Measurements from ENCODE around the gene TPX2. TPM values are rescaled to one million over a fixed set of nuclear protein-coding genes. Genes with fewer than 3 reads are reported as not detected.

Gene TPX2
- total and polyA plus RNA-seq, 2 experiments from 2014 or later: 37.7 to 39.6 TPM

DNA sequence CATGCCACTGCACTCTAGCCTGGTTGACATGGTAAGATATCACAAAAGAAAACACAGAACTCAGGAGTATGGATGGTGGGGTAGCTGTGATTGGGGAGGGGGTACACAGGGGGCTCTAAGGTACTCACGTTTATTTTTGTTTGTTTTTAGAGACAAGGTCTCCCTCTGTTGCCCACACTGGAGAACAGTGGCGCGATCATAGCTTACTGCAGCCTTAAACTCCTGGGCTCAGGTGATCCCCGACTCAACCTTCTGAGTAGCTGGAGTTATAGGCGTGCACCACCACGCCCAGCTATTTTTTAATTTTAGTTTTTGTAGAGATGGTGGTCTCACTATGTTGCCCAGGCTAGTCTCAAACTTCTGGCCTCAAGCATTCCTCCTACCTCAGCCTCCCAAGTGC lies 45.7 kb upstream of the TPX2 start:
- no peak for DNase-seq
- TF ChIP-seq EZH2phosphoT487 (IDR thresholded peaks at IDR 0.05; ENCODE audit: insufficient read depth, low read depth): no peak
- TF ChIP-seq EZH2 (IDR thresholded peaks at IDR 0.05; ENCODE audit: insufficient read depth, poor library complexity, severe bottlenecking): no peak
- Histone ChIP-seq H3F3A (ENCODE audit: insufficient read depth) (peaks cover 37% of the 10 kb centered on the region), H3K27me3 (replicated peaks; ENCODE audit: insufficient read depth) (no peaks in the 10 kb centered on the region), H3K27ac (no peak overlapping the region), H2AFZ (no peak overlapping the region), H3K4me1 (ENCODE audit: insufficient read depth) (peaks cover 51% of the 10 kb centered on the region), H3K79me2 (ENCODE audit: insufficient read depth) (peaks cover 89% of the 10 kb centered on the region), H3K9ac (no peak overlapping the region), H3K9me2 (ENCODE audit: insufficient read depth) (no peaks in the 10 kb centered on the region), H4K20me1 (ENCODE audit: insufficient read depth) (no peaks in the 10 kb centered on the region), H3K4me2 (ENCODE audit: unreplicated experiment) (no peak overlapping the region), H3K36me3 (ENCODE audit: low read depth) (no peaks in the 10 kb centered on the region), H3K9me3 (ENCODE audit: low read depth) (no peaks in the 10 kb centered on the region), H3K4me3 (no peak overlapping the region)
- 93 to 94% methylated on average over 6 of the region's 6 CpGs for WGBS, 2 experiments (ENCODE audit: low coverage in 1 of 2, low lambda C conversion rate in 2 of 2, missing lambda C conversion rate in 2 of 2)
- in situ Hi-C loops (cut with MboI): no loop called here

DNA sequence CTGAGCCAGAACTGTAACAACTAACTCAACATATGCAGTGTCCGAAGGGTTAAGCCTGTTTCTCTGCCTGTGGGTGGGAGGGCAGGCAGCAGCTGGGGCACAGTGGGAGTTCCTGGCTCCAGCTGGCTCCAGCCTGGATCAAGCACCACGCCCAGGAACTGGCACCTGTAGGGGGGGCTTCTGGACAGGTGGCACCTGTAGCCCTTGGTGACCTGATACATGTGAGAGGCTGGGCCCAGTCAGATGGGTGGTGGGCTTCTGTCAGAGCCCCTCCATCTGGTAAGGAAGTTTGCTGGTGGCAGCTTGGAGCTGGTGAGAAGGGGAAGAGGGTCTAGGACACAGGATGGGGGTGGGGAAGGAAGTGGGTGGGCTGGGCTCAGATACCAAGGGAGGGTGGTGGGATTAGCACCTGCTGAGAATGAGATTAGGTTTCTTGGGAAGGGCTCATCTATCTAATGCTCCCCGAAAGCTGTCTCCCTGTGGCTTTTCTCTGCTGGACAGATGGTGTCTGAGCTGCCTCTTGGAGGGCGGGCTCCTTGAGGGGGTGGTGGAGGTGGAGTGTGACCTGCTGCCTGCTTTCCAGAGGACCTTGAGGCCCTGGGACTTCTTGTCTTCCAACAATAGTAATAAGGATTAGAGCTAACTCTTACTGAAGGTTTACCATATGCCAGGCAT lies 45.0 kb upstream of the TPX2 start:
- Histone ChIP-seq H3K36me3 (ENCODE audit: low read depth) (no peaks in the 10 kb centered on the region), H3K4me1 (ENCODE audit: insufficient read depth) (peaks cover 58% of the 10 kb centered on the region), H3K4me3 (no peak overlapping the region), H3K9me3 (ENCODE audit: low read depth) (no peaks in the 10 kb centered on the region), H3K4me2 (ENCODE audit: unreplicated experiment) (no peak overlapping the region), H3K27ac (no peak overlapping the region), H3K9me2 (ENCODE audit: insufficient read depth) (no peaks in the 10 kb centered on the region), H4K20me1 (ENCODE audit: insufficient read depth) (no peaks in the 10 kb centered on the region), H3K79me2 (ENCODE audit: insufficient read depth) (peaks cover 89% of the 10 kb centered on the region), H3K27me3 (replicated peaks; ENCODE audit: insufficient read depth) (no peaks in the 10 kb centered on the region), H3F3A (ENCODE audit: insufficient read depth) (peaks cover 44% of the 10 kb centered on the region), H3K9ac (no peak overlapping the region), H2AFZ (no peak overlapping the region)
- in situ Hi-C loops (cut with MboI): no loop called here
- no peak for DNase-seq
- TF ChIP-seq EZH2phosphoT487 (IDR thresholded peaks at IDR 0.05; ENCODE audit: insufficient read depth, low read depth): no peak
- WGBS, 2 experiments (ENCODE audit: low coverage in 1 of 2, low lambda C conversion rate in 2 of 2, missing lambda C conversion rate in 2 of 2): 65 to 72% methylated on average over 4 of the region's 4 CpGs

DNA sequence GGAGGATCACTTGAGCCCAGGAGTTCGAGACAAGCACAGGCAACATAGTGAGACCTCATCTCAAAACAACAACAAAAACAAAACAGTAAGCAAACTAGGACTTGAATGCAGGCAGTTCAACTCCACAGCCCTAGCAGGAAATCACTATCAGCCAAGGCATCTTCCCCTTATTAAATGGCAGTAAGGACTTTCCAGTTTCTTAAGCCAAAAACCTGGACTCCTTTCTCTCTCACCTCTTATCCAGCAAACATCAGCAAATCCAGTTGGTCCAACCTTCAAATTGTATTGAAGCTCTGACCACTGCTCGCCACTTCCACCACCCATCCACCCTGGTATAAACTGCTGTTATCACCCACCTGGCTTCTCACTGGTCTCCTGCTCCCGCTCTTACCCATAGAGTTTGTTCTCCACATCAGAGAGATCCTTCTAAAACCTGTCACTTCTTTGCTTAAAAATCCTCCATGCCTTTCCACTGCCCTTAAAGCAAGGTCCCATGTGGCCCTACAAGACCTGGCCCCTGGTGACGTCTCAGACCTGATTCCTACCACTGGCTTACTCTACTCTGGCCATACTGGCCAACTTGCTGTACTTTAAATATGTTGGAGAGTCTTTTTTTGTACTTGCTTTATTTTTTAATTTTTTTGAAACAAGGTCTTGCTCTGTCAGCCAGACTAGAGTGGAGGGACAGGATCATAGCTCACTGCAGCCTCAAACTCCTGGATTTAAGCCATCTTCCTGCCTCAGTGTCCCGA lies 44.1 kb upstream of the TPX2 start:
- Histone ChIP-seq H3K9me3 (ENCODE audit: low read depth) (no peaks in the 10 kb centered on the region), H3K79me2 (ENCODE audit: insufficient read depth) (peaks cover 87% of the 10 kb centered on the region), H3F3A (ENCODE audit: insufficient read depth) (peaks cover 52% of the 10 kb centered on the region), H3K4me1 (ENCODE audit: insufficient read depth) (peaks cover 67% of the 10 kb centered on the region), H3K9me2 (ENCODE audit: insufficient read depth) (no peaks in the 10 kb centered on the region), H3K9ac (no peak overlapping the region), H3K36me3 (ENCODE audit: low read depth) (no peaks in the 10 kb centered on the region), H3K4me2 (ENCODE audit: unreplicated experiment) (peak overlapping the region; percentile 55), H3K4me3 (no peak overlapping the region), H2AFZ (no peak overlapping the region), H3K27me3 (replicated peaks; ENCODE audit: insufficient read depth) (no peaks in the 10 kb centered on the region), H4K20me1 (ENCODE audit: insufficient read depth) (no peaks in the 10 kb centered on the region), H3K27ac (peak overlapping the region; percentile 61)
- in situ Hi-C loops (cut with MboI): no loop called here
- 90 to 91% methylated on average over 5 of the region's 5 CpGs for WGBS, 2 experiments (ENCODE audit: low coverage in 1 of 2, low lambda C conversion rate in 2 of 2, missing lambda C conversion rate in 2 of 2)
- TF ChIP-seq EZH2phosphoT487 (IDR thresholded peaks at IDR 0.05; ENCODE audit: insufficient read depth, low read depth): no peak
- DNase-seq: no peak

DNA sequence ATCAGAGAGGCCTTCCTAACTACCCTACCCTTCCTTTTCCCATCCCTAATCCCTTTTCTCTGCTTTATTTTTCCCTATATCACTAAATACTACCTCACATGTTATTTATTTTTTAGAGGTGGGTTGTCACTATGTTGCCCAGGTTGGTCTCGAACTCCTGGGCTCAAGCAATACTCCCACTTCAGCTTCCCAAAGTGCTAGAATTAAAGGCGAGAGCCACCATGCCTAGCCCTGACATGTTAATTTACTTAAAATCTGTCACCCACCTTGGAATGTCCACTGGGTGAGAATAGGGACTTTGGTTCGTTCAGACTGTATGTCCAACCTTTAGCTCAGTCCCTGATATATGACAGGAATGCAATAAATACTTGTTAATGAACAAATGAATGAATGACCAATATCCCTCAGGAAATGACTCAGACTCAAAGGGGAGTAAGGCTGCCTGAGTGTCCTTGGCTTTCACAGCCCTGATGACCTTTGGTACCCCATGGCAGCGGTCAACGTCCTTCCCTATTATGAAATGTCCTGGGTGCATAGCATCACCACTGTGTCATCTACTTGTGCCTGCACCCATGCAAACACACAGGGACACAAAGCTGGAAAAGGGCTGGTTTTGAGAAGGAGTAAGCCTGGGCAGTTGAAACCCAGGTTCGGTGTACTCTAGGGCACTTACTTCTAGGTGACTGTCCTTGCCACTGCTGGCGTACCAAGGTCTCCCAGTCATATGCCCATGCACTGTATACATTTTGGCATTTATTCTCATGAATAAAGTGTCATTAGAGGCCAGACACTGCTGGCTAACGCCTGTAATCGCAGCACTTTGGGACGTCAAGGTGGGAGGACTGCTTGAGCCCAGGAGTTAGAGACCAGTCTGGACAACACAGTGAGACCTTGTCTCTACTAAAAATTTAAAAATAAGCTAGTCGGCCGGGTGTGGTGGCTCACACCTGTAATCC lies 43.0 kb upstream of the TPX2 start:
- Histone ChIP-seq H2AFZ (no peak overlapping the region), H3K36me3 (ENCODE audit: low read depth) (no peaks in the 10 kb centered on the region), H3K9me2 (ENCODE audit: insufficient read depth) (no peaks in the 10 kb centered on the region), H3K9ac (no peak overlapping the region), H3K4me3 (0 out of 2 replicates have a peak overlapping the region, but pooled peaks have one; percentile 2), H3K4me2 (ENCODE audit: unreplicated experiment) (peak overlapping the region; percentile 55), H3K27me3 (replicated peaks; ENCODE audit: insufficient read depth) (no peaks in the 10 kb centered on the region), H3K79me2 (ENCODE audit: insufficient read depth) (peaks cover 89% of the 10 kb centered on the region), H3K4me1 (ENCODE audit: insufficient read depth) (peaks cover 62% of the 10 kb centered on the region), H4K20me1 (ENCODE audit: insufficient read depth) (no peaks in the 10 kb centered on the region), H3K9me3 (ENCODE audit: low read depth) (no peaks in the 10 kb centered on the region), H3F3A (ENCODE audit: insufficient read depth) (peaks cover 54% of the 10 kb centered on the region), H3K27ac (peak overlapping the region; percentile 61)
- peak; percentile 76 for DNase-seq
- WGBS, 2 experiments (ENCODE audit: low coverage in 1 of 2, low lambda C conversion rate in 2 of 2, missing lambda C conversion rate in 2 of 2): 70 to 71% methylated on average over 12 of the region's 12 CpGs
- TF ChIP-seq EZH2 (IDR thresholded peaks at IDR 0.05; ENCODE audit: insufficient read depth, poor library complexity, severe bottlenecking): no peak
- no peak for TF ChIP-seq EZH2phosphoT487 (IDR thresholded peaks at IDR 0.05; ENCODE audit: insufficient read depth, low read depth)
- in situ Hi-C loops (cut with MboI): no loop called here
